HL-60/S4 treated with retinoic acid at 250 ng/mL for 4 days and 3 days (cell line): ENCODE data around the gene SHLD2.
"Not testable (repeated sequence)": the region's sequence is repeated elsewhere in the genome, so short reads cannot be mapped to it uniquely, and the experiment has no call there.

Experiments
- in situ Hi-C: fragments of 300-500 bp; cut with MboI; formaldehyde crosslinking; loops from 2 replicates; pipeline ENCODE4 v1.7.0; 2022; ENCODE audit warnings: low sequenced_read_pairs

Gene SHLD2

GRCh38 chr10:87210309-87210708 is 115.3 kb downstream of the SHLD2 start:
- in situ Hi-C loops, result not testable (repeated sequence)

- in situ Hi-C loops, result not testable (repeated sequence)
Measured at GRCh38 chr10:87211848-87212247, 116.8 kb downstream of the SHLD2 start.

GRCh38 chr10:87213150-87213765 is 118.3 kb downstream of the SHLD2 start:
- in situ Hi-C loops, result not testable (repeated sequence)

DNA sequence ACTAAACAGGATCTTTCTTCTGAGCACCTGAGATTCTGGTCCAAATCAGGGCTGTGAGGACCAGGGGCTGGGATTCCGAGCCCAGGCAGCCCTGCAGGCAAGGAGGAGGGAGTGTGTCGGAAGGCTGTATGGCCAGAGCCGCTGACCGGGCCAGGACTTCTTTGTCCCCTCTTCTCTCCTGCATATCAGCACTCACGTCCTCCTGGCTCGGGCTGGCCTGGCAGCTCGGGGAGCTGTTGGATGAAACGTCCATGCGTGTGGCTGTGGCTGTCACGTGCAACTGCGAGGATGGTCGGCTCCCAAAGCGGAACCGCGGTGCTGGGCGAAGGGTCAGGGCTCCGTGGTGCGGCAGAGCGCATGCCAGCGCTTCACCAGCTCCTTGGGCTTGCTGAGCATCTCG is 118.8 kb downstream of the SHLD2 start:
- in situ Hi-C loops, result not testable (repeated sequence)

- in situ Hi-C loops, result not testable (repeated sequence)
Measured at GRCh38 chr10:87216120-87216519, 121.1 kb downstream of the SHLD2 start.

GRCh38 chr10:87219370-87219769 is 124.4 kb downstream of the SHLD2 start:
- in situ Hi-C loops, result not testable (repeated sequence)

GRCh38 chr10:87222789-87223188 is 127.8 kb downstream of the SHLD2 start:
- in situ Hi-C loops, result not testable (repeated sequence)

DNA sequence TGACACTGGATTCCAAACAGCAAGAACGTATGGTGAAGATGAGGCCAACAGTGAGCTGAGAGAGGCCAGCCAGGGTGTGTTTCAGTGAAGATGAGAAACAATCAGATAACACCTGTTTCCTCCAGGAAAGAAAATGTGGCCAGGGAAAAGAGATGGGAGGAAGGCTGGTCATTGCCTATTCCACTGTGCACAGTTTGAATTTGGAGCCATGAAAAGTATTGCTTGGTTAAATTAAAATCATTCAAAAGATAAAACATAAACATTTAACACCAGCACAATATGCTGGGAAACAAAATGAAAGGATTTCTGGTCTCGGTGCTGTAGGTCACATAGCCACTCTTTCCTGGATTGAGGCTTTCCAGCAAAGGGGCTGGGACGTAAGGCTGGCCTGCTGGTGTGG is 130.1 kb downstream of the SHLD2 start, which contains the start of gene NUTM2A:
Gene NUTM2A, plus strand, starts transcription at position 301 of the 400 bp plus-strand sequence. CDS start 383 bp downstream, outside the sequence.
- in situ Hi-C loops, result not testable (repeated sequence)

DNA sequence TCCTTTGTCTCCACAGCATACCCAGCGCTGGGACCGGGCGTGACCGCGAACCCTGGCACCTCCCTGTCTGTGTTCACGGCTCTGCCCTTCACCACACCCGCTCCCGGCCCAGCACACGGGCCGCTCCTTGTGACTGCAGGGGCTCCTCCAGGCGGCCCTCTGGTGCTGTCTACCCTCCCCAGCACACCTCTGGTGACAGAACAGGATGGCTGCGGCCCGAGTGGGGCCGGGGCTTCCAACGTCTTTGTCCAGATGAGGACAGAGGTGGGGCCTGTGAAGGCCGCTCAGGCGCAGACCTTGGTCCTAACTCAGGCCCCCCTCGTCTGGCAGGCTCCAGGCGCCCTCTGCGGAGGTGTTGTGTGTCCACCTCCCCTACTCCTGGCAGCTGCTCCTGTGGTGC is 133.2 kb downstream of the SHLD2 start:
- in situ Hi-C loops, result not testable (repeated sequence)

DNA sequence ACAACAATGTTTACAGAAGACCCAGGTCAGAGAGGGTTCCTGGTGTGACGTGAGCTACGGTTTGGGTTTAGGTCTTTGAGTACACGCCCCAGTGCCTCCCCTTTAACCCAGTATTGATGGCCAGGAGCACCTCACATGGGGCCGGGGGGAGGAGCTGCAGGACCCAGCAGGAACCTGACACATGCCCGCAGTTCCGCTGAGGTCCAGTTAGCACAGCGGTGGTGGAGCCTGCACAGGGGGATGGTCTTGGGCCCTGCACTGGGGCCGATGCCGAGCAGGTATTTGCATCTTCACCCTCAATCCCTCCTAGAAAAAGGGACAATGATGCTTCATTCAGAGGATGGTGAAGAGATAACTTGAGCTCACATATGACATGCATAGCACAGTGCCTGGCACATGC is 134.2 kb downstream of the SHLD2 start:
- in situ Hi-C loops, result not testable (repeated sequence)

- in situ Hi-C loops, result not testable (repeated sequence)
Measured at GRCh38 chr10:87234854-87235253, 139.8 kb downstream of the SHLD2 start.

- in situ Hi-C loops, result not testable (repeated sequence)
Measured at GRCh38 chr10:87237244-87237643, 142.2 kb downstream of the SHLD2 start.

- in situ Hi-C loops, result not testable (repeated sequence)
Measured at GRCh38 chr10:87239346-87239808, 144.4 kb downstream of the SHLD2 start.
